ENCODE measurements around the gene EOLA1.
"Not testable (repeated sequence)": the region's sequence is repeated elsewhere in the genome, so short reads cannot be mapped to it uniquely, and the experiment has no call there.

Gene EOLA1

DNA sequence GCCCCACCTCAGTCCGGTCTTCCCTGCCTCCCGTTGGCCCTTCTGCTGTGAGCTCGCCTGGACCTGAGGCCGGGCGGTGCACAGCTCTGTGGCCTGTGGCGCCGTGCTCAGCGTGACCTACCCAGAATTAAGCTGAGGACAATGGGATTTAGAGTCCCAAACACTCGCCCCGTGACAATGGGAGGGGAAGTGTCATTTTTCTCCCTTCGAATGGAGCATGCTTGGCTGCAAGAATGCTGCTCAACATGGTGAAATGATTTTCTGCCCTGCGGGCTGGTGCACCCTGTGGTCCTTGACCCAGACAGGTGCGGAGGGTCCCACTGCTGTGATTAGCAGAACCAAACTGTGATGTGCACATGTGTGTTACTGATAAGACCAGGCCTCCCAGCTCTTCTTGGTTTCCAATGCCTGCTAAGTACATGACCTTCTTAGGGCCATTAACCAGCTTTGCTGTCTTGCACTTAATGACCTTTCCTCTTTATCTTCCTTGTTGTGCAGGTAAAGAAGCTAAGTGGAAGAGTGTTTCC lies 772 bp downstream of the EOLA1 start:
- DNase-seq (ENCODE audit: low spot score) (no peak), FAIRE-seq (no peak)

DNA sequence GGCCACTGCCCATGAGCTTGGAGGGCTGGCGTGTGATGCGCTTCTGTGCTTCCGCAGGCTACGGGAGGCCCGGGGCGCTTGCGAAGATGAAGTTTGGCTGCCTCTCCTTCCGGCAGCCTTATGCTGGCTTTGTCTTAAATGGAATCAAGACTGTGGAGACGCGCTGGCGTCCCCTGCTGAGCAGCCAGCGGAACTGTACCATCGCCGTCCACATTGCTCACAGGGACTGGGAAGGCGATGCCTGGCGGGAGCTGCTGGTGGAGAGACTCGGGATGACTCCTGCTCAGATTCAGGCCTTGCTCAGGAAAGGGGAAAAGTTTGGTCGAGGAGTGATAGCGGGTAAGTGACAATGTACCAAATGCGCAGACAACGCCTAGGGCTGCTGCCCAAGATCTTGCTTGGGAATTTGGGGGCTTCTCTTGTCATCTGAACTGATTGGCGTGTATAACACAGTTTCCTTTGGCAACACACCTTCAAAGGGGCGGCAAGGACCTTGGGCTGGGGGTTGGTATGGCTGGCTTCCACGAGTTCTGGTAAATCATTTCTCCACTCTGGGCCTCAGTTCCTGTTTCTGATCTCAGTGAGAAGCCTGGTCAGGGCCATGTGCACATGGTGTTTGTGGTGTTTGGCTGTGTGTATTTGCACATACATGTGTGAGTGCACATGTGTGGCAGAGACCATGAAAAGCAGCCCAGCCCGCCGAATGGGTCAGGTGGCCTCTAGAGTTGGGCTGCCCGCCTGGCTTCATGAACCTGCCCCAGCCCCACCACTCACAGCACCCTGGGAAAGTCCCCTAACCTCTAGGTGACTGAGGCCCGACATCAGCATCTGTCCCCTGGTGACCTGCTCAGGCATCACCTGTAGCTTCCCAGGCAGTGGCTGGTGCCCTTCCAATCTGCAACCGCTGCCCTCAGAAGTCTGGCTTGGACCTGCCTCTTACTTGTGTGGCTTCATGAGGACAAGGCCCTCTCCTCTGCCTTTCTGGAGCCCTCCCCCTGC lies 5.0 kb downstream of the EOLA1 start:
- not testable (repeated sequence) for FAIRE-seq

DNA sequence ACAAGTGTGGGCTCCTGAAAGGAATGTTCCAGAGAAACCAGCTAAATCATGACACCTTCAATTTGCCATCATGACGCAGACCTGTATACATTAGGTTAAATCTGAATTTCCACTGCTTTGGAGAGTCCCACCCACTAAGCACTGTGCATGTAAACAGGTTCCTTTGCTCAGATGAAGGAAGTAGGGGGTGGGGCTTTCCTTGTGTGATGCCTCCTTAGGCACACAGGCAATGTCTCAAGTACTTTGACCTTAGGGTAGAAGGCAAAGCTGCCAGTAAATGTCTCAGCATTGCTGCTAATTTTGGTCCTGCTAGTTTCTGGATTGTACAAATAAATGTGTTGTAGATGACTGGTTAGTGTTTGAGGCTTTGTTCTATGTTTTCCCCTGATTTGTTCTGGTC lies 6.2 kb downstream of the EOLA1 start:
- not testable (repeated sequence) for FAIRE-seq; DNase-seq (ENCODE audit: low spot score)

More for the DNA sequence above, 5.0 kb downstream of the EOLA1 start:
- DNase-seq (ENCODE audit: low spot score), result not testable (repeated sequence)

DNA sequence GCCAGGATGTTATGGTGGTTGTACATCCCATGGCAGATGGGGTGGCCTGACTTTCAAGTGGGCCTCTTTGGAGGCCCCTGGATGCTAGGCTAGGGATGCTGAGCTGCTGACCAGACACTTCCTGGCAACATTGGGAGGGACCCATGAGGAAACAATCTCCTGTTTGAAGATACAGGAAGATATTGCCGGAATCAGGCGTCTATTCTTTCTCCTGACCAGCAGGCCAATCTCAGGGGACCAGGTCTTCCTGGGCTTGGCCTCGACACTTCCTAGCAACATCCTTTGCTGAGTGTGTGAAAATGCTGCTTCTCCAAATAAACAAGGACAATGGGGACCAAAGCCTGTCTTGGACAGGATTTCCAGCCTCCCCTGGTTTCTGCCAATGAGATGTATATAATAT lies 7.0 kb downstream of the EOLA1 start:
- FAIRE-seq; DNase-seq (ENCODE audit: low spot score): not testable (repeated sequence)

DNA sequence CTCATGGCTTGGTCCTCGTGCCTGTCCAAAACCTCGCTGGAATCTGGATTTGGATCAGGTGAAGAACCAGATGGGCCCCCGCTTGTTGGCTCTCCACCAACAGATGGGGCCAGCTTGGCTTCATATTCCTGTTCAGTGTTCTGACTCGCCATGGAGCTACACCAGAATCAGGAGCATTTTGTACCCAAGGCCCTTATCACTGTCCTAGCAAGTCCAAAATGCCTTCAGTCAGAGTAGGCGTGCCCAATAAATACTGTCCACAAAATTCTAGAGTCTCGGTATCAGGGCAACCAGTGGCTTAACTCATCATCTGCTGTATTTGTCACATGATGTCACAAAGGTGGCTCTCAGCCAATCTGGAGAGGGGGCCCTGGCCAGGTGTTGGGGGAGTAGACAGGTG lies 8.9 kb downstream of the EOLA1 start, which contains the start of gene HSFX3:
HSFX3 (minus strand) TSS at position 224 of the 400 bp plus-strand sequence; CDS start at position 152, 72 bp downstream.
- not testable (repeated sequence) for FAIRE-seq

DNA sequence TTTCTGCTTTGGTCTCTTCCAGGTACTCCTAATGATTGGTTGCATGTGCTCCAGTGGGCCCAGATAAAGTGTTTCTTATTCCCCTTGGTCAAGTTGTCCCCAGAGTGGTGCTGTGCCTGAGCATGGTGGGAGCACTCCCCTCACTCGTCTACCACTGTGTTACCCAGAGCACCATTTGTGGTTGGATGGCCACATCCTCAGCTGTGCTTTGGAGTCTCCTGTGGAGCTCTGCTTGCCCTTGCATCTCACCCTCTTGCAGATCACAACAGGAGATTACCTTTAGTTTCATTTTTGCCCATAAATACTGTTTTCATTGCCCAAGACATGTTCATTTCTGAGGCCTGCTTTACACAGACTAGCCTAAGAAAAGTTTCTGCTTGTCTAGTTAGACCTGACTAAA lies 9.6 kb downstream of the EOLA1 start:
- not testable (repeated sequence) for FAIRE-seq; DNase-seq (ENCODE audit: low spot score)

More for the DNA sequence above, 8.9 kb downstream of the EOLA1 start, which contains the start of gene HSFX3:
- DNase-seq (ENCODE audit: low spot score), result not testable (repeated sequence)

DNA sequence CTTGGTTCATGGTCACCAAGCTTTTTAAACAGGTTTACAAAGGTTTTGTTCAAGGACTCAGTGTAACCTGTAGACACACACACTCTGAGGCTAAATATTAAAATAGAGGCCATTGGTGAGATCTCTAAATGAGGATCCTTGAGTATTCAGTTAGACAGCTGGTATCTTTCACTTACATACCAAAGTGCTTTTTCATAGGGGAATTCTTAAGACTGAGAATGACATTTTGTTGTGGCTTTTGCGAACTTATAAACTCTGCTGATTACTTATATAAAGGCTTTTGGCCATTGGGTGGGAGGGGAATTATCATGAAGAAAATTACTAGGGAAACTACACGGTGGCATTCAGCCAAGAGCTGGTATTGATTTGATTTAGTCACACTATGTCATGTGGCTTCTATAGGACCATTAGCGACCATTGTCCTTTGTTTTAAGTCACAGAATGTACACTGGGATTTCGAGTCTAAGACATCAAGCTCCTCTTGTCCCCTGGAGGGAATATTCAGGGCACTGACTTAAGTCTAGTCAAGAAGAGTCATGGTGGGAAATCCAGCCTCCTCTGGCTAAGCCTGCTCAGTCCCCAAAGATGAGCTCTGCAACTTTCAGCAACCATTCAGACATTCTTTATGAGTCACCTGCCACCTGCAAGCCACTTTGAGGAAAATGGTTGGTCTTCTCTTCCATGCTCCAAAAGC lies 10.6 kb downstream of the EOLA1 start:
- not testable (repeated sequence) for FAIRE-seq; DNase-seq (ENCODE audit: low spot score)

DNA sequence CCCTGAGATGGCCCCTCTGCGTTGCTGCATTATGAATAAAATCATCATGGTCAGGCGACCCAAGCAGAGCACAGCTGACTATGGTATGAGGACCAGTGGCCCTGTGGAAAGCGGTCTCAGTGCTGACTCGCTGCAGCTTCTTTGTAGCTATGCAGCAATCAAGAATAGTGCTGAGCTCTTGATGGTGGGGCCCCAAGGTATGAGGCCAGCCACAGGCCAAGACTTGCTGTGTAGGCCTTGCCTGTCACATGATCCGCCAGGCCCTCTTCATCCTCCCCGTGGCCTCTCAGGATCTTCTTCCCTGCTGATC lies 11.1 kb downstream of the EOLA1 start:
- not testable (repeated sequence) for FAIRE-seq; DNase-seq (ENCODE audit: low spot score)

DNA sequence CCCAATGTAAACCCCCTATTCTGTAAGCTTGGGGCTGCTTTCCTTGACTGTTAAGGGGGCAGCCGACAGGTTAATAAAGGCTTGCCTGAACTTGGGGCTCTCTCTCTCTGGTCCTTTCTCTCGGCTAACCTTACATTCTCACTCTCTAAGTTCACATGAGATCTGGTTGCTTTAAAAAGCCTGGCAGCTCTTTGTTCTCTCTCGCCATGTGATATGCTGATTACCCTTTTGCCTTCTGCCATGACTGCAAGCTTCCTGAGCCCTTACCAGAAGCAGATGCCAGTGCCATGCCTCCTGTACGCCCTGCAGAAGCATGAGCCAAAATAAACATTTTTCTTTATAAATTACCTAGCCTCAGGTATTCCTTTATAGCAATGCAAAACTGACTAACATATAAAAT lies 14.4 kb downstream of the EOLA1 start:
- FAIRE-seq; DNase-seq (ENCODE audit: low spot score): not testable (repeated sequence)

DNA sequence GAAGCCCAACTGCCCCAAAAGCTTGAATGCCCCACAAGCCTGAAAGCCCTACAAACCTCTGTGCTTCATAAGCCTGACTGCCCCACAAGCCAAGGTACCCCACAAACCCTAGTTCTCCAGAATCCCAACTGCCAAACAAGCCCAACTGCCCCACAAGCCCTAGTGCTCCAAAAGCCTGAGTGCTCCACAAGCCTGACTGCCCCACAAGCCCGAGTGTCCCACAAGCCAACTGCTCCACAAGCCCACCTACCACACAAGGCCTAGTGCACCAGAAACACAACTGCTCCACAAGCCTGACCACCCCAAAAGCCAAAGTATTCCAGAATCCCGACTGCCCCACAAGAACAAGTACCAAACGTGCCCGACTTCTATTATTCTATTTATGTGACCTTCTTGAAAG lies 22.5 kb downstream of the EOLA1 start:
- no peak for FAIRE-seq
- no peak for DNase-seq (ENCODE audit: low spot score)

DNA sequence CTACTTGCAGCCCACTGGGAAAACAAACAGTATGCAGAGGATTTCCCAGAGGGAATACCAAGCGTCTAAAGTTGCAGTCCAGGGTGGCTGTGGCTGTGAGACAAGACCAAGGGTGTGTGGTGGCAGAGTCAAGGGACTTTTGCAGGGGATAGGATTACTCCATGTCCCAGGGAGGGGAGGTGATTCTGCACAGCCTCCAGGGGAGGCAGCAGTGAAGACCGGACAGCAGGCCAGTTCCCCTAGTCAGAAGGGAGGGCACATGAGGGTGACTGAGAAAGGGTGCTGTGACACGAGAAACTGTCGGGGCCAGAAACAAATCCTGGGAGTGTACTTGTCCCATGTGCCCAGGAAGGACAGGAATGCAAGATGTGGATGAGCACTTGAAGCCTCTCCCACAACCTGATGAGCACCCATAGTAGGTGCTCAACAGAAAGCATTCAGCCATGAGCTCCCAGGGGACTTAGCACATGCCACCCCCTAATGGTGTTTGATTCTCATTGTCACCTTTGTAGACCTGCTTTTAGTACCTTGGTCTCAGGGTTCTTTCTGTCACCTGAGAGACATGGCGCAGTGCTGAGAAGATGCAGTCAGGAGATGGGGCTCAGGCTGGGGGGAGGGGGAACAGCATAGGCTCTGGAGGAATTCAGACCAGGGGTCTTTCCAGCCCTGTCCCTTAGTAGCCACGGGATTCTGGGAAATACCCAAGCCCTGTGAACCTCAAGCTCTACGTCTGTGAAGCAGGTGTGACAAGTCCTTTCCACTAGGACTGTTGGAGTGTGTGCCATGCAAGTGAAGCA lies 27.0 kb downstream of the EOLA1 start:
- FAIRE-seq, result no peak

DNA sequence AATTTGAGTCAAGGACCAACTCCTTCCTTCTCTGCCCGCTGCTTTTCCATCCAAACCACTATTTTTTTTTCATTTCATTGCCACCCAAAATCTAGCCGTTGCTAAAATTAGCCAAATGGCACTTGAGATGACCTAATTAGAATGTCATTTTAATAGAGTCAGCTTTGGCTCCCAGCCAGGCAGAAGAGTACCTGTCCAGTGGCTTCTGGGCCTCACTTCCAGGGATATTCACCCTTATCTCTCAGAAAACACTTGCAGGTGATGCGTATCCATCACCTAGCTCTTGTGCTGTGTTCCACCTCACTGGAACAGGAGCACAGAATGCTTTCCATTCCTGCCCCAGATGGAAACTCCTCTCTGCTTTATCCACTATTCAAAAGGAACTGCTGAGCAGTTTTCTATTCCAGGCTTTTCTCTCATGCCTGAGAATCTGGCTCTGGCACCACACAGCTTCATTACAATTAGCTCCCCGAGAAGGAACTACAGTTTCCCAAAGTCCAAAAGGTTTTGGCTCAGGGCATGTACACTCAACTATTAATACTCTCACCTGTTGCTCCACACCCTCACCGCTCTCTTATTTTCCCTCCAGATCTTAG lies 28.0 kb downstream of the EOLA1 start:
- DNase-seq (ENCODE audit: low spot score), result no peak
- FAIRE-seq, result no peak

More for the DNA sequence above, 27.0 kb downstream of the EOLA1 start:
- no peak for DNase-seq (ENCODE audit: low spot score)

DNA sequence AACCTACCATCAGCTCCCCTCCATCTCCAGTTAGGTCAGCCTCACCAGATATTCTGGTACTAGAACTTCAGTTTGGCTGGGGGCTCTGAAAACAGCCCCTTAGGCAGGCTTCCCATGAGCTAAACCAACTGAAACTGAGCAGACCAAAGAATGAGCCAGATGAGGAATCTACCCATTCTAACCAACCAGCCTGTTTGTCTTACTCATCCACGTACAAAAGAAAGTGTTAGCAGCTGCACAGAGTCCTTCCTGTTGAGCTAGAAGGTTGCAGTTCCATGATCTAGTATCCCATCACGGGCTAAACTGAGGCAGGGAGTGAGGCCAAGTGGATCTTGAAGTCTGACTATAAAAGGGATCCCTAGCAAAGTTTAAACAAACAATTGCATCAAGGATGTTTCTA lies 29.0 kb downstream of the EOLA1 start:
- DNase-seq (ENCODE audit: low spot score), result no peak
- FAIRE-seq, result no peak

DNA sequence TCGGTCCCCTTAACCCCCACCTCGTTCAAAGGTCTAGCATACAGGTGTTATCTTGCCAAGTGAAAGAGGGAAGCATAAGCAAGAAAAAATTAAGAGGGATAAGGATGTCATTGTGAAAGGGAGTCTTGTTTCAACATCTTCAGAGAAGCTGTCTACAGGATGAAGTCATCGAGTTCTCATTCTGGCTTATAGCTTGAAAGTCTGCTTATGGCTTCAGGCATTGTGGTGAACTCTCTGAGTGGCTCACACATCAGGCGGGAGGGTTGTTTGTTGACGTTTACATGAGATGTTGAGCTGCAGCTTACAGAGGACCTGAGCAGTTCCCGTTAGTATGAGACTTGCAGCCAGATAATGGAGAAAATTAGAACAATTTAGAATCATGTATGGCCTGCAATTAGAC lies 29.9 kb downstream of the EOLA1 start:
- no peak for FAIRE-seq
- DNase-seq (ENCODE audit: low spot score), result no peak

DNA sequence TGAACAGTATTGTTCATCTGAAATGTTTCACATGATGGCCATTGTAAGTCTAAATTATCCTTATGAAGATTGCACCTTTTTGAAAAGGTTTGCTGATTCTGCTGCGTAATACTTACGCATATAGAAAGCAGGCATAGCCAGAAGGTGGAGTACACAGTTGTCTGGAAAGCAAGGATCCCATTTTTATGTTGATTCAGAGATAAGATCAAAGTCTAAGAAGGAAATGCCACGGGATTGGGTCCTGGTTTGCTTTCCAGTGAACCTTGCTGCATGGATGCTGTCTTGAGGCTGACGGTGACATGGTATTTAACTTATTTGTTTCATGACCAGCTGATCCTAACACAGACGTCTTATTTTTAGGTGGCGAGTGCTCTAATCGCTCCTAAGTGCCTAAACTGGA lies 31.0 kb downstream of the EOLA1 start:
- no peak for DNase-seq (ENCODE audit: low spot score)
- FAIRE-seq, result no peak

DNA sequence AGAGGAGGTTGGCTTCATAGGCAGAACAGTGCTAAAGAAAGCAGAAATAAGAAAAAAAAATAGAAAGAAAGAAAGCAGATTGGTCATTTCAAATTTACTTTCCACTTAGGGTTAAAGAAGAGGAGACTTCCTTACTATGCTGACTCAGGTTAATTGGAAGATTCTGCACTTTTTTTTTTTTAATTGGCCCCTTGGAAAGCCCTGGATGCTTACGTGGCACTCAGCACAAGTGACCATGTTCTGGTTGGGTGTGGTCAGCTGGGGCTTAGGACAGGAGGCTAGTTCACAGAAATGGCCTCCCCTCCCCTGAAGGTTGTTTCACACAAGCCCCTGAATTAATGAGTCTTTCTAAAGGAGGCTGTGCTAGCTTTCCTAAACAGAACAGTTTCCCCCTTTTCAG lies 31.9 kb downstream of the EOLA1 start:
- FAIRE-seq (no peak), DNase-seq (ENCODE audit: low spot score) (no peak)

DNA sequence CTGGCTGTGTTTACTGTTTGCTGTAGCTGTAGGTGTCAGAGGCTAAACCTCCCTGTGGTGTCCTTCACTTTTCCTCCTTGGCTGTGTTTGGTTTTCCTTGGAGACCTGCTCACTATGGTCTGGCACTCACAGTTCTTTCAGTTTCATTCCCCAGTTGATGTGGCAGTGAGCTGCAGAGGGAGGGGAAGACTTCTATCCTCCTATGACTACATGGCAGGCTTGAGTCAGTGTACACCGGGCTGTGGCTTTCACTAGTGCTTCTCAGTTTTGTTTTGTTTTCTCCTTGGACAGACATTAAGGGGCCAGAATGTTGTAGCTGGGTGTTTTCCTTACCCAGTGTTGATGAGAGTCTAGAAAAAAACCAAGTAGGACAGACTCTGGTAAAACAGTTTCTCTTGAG lies 32.6 kb downstream of the EOLA1 start:
- not testable (repeated sequence) for FAIRE-seq; DNase-seq (ENCODE audit: low spot score)

DNA sequence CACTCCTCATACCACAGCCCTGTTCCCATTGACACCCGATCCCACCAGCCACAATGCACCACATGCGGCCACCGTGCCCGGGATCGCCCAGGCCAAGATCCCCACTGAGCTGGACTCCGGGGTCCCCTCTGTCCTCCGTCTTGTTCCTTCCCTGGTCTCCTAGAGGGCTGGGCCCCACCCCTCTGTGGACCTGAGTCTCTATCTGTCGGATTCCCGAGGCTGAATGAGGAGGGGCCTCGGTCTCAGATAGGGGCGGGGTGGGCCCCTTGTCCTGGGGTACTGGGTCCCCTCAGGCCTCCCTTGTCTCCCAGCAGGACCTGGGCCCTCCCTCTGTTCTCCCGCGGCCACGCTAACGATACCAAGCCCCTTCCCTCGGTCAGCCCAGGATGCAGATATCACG lies 44.8 kb downstream of the EOLA1 start:
- DNase-seq (ENCODE audit: low spot score); FAIRE-seq: not testable (repeated sequence)

DNA sequence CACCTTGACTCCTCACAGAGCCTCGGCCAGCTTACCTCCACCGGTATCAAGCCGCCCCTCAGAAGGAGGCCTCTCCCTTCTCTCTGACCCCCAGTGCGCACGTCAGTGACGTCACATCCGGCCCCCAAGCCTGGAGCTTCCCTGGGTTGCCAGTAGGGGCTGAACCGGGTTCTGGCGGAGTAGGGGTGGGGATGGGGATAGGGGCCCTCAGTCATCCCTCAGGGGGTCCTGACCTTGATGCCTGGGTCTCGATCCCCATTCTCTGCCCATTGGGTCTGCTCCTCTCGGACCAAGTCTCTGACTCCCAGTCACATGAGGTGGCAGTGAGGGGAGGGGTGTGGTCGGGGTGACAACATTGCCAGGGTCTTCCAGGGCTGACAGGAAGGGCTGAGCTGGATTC lies 46.5 kb downstream of the EOLA1 start, which contains the start of gene MAGEA9B:
MAGEA9B (minus strand) TSS at position 101 of the 400 bp plus-strand sequence. CDS start 4,280 bp downstream, outside the sequence.
- FAIRE-seq; DNase-seq (ENCODE audit: low spot score): not testable (repeated sequence)

DNA sequence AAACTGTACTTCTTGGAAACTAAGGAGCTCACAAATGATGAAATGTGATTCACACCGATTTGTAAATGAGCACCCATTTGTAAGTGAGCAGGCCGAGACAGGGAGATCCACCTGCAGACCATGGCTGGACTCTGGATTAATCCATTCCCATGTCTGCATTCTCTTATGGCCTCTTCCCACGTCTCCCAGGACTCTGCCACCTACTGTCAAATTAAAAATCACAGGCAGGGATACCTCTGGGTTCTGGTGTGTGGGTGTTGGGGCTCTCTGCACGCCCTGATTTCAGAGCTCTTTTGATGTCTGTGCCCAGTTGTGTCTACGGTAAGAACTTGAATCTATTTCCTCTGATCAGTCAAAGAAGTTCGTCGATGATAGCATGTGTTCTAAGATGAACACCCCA lies 50.2 kb downstream of the EOLA1 start:
- not testable (repeated sequence) for FAIRE-seq

More for the DNA sequence above, 50.2 kb downstream of the EOLA1 start:
- DNase-seq (ENCODE audit: low spot score), result not testable (repeated sequence)
